ENCODE measurements around the gene ALX3.

- TF ChIP-seq POLR2A (IDR thresholded peaks at IDR 0.05; ENCODE audit: low read length) = no peak
- TF ChIP-seq GATA1 (IDR thresholded peaks at IDR 0.05; ENCODE audit: low read depth, low read length) = no peak
Measured at GRCh38 chr1:110112143-110112542, 41.7 kb upstream of the ALX3 start, which contains the start of gene UBL4B.
